Smooth muscle cell (in vitro differentiated cells): ENCODE data around the gene PPP3CA. TPM values are rescaled to one million over a fixed set of nuclear protein-coding genes. Genes with fewer than 3 reads are reported as not detected.

ENCODE experiments used
- DNase-seq: peaks from one replicate; lab custom pipeline; 2025; ENCODE audit not compliant: unreplicated experiment; lab: John Stamatoyannopoulos, UW
- H2AFZ ChIP-seq: fragments of 200-600 bp; sonication (generic); 2 replicates; pipeline ENCODE4 v1.6.0; 2016; ENCODE audit warnings: antibody characterized with exemption, low read depth, mild to moderate bottlenecking
- H3F3A ChIP-seq: fragments of 200-600 bp; sonication (generic); 2 replicates; pipeline ENCODE4 v1.6.0; 2017; ENCODE audit warnings: antibody characterized with exemption, low read depth
- H3K27ac ChIP-seq: fragments of 200-600 bp; sonication (generic); 2 replicates; pipeline ENCODE4 v1.5.1; 2016; ENCODE audit warnings: low read depth, mild to moderate bottlenecking
- H3K27me3 ChIP-seq: fragments of 200-600 bp; sonication (generic); 2 replicates; pipeline ENCODE4 v1.6.1; 2016; ENCODE audit warnings: low read depth, mild to moderate bottlenecking
- H3K36me3 ChIP-seq: fragments of 200-600 bp; sonication (generic); 2 replicates; pipeline ENCODE4 v1.5.1; 2016; ENCODE audit warnings: low read depth
- H3K4me1 ChIP-seq: fragments of 200-600 bp; sonication (generic); 2 replicates; pipeline ENCODE4 v1.5.1; 2016; ENCODE audit warnings: low read depth
- H3K4me2 ChIP-seq: fragments of 200-600 bp; sonication (generic); 2 replicates; pipeline ENCODE4 v1.6.0; 2016; ENCODE audit warnings: mild to moderate bottlenecking
- H3K4me3 ChIP-seq: fragments of 200-600 bp; sonication (generic); 2 replicates; pipeline ENCODE4 v1.5.1; 2016; ENCODE audit warnings: mild to moderate bottlenecking
- H3K79me2 ChIP-seq: fragments of 200-600 bp; sonication (generic); 2 replicates; pipeline ENCODE4 v1.6.0; 2016; ENCODE audit warnings: low read depth, mild to moderate bottlenecking
- H3K9ac ChIP-seq: fragments of 200-600 bp; sonication (generic); 2 replicates; pipeline ENCODE4 v1.6.0; 2016; ENCODE audit warnings: low read depth
- H3K9me3 ChIP-seq: fragments of 200-600 bp; sonication (generic); replicated peaks from 2 replicates; pipeline ENCODE4 v1.5.1; 2016; ENCODE audit warnings: low read depth
- H4K20me1 ChIP-seq: fragments of 200-600 bp; sonication (generic); 2 replicates; pipeline ENCODE4 v1.6.0; 2016; ENCODE audit warnings: low read depth
- whole genome bisulfite sequencing: methylation state at CpG from one replicate; pipeline ENCODE4 v1.1.7; 2016; ENCODE audit warnings: low lambda C conversion rate; 5-methylcytosine and 5-hydroxymethylcytosine counted together
- polyA plus RNA-seq: library from polyadenylated mRNA; unstranded; fragments of >200 nt; fragmentation: Nextera tagmentation; extraction: Ambion mirVana; gene quantifications from 2 replicates; pipeline ENCODE4 v1.2.1, GENCODE V29; 2016
- total RNA-seq: library from RNA; depleted of rRNA; stranded (reverse); fragments of >200 nt; gene quantifications from 2 replicates; pipeline ENCODE4 v1.2.3, GENCODE V29; 2014
- TF ChIP-seq, protein P1 (sequence below): fragments of 200-600 bp; sonication (generic); IDR thresholded peaks from 2 replicates; pipeline ENCODE4 v1.5.1; 2017; ENCODE audit warnings: borderline replicate concordance, mild to moderate bottlenecking, antibody characterized with exemption; ENCODE audit not compliant: insufficient read depth, poor library complexity, severe bottlenecking

The PPP3CA gene
- total and polyA plus RNA-seq, 2 experiments from 2014 or later: 16.2 to 96.1 TPM

GRCh38 chr4:101074326-101074725 is 273.0 kb downstream of the PPP3CA start:
- H3K4me2 ChIP-seq: no peak overlapping the region
- no peak overlapping the region for H3K9ac ChIP-seq
- no peak overlapping the region for H2AFZ ChIP-seq
- H3K27ac ChIP-seq: no peak overlapping the region
- no peaks in the 10 kb centered on the region for H4K20me1 ChIP-seq
- no peaks in the 10 kb centered on the region for H3K4me1 ChIP-seq
- 100% methylated on average over 2 of the region's 2 CpGs for WGBS
- H3K79me2 ChIP-seq: no peaks in the 10 kb centered on the region
- H3F3A ChIP-seq: no peaks in the 10 kb centered on the region
- TF ChIP-seq, protein P1, sequence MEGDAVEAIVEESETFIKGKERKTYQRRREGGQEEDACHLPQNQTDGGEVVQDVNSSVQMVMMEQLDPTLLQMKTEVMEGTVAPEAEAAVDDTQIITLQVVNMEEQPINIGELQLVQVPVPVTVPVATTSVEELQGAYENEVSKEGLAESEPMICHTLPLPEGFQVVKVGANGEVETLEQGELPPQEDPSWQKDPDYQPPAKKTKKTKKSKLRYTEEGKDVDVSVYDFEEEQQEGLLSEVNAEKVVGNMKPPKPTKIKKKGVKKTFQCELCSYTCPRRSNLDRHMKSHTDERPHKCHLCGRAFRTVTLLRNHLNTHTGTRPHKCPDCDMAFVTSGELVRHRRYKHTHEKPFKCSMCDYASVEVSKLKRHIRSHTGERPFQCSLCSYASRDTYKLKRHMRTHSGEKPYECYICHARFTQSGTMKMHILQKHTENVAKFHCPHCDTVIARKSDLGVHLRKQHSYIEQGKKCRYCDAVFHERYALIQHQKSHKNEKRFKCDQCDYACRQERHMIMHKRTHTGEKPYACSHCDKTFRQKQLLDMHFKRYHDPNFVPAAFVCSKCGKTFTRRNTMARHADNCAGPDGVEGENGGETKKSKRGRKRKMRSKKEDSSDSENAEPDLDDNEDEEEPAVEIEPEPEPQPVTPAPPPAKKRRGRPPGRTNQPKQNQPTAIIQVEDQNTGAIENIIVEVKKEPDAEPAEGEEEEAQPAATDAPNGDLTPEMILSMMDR: no peak
- no peaks in the 10 kb centered on the region for H3K27me3 ChIP-seq
- DNase-seq: no peak
- H3K4me3 ChIP-seq: no peak overlapping the region
- peaks cover under 1% of the 10 kb centered on the region for H3K36me3 ChIP-seq
- H3K9me3 ChIP-seq: no peaks in the 10 kb centered on the region

- no peak for DNase-seq
- no peak overlapping the region for H2AFZ ChIP-seq
- H3K4me3 ChIP-seq: no peak overlapping the region
- H4K20me1 ChIP-seq: no peaks in the 10 kb centered on the region
- H3K9me3 ChIP-seq: no peaks in the 10 kb centered on the region
- H3K9ac ChIP-seq: no peak overlapping the region
- H3K36me3 ChIP-seq: peaks cover 3% of the 10 kb centered on the region
- H3K4me1 ChIP-seq: peaks cover 7% of the 10 kb centered on the region
- H3K27ac ChIP-seq: no peak overlapping the region
- no peak overlapping the region for H3K4me2 ChIP-seq
- H3K27me3 ChIP-seq: no peaks in the 10 kb centered on the region
- TF ChIP-seq, protein P1: no peak
- no peaks in the 10 kb centered on the region for H3K79me2 ChIP-seq
- WGBS: 100% methylated on average over 1 of the region's 1 CpG
- no peaks in the 10 kb centered on the region for H3F3A ChIP-seq
Measured at GRCh38 chr4:101071241-101071640, 276.1 kb downstream of the PPP3CA start.

GRCh38 chr4:101068115-101068514 is 279.2 kb downstream of the PPP3CA start:
- Histone ChIP-seq H4K20me1 (no peaks in the 10 kb centered on the region), H3K27me3 (no peaks in the 10 kb centered on the region), H2AFZ (no peak overlapping the region), H3K79me2 (no peaks in the 10 kb centered on the region), H3F3A (no peaks in the 10 kb centered on the region), H3K4me2 (no peak overlapping the region), H3K4me1 (peaks cover 9% of the 10 kb centered on the region), H3K4me3 (no peak overlapping the region), H3K27ac (no peak overlapping the region), H3K36me3 (peaks cover 3% of the 10 kb centered on the region), H3K9ac (no peak overlapping the region), H3K9me3 (no peaks in the 10 kb centered on the region)
- 99% methylated on average over 3 of the region's 3 CpGs for WGBS
- DNase-seq: no peak
- TF ChIP-seq, protein P1: no peak

DNA sequence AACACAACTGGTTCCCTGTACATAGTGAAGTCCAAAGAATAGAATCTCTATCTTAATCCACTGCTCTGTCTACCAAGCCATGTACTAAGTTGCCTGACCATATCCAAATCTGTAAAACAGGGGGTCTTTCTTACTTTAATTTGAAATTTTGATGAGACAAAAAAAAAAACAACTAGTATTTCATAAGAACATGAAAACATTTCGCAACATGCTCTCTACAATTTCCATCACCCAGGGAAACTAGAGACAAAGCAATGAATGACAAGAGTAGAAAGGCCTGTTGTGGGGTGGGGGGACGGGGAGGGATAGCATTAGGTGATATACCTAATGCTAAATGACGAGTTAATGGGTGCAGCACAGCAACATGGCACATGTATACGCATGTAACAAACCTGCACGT is 279.9 kb downstream of the PPP3CA start:
- Histone ChIP-seq H3K9ac (no peak overlapping the region), H2AFZ (no peak overlapping the region), H3K4me3 (no peak overlapping the region), H3K27me3 (no peaks in the 10 kb centered on the region), H3K27ac (no peak overlapping the region), H3F3A (no peaks in the 10 kb centered on the region), H3K36me3 (peaks cover 3% of the 10 kb centered on the region), H3K9me3 (no peaks in the 10 kb centered on the region), H3K4me1 (peaks cover 9% of the 10 kb centered on the region), H3K79me2 (no peaks in the 10 kb centered on the region), H4K20me1 (no peaks in the 10 kb centered on the region), H3K4me2 (no peak overlapping the region)
- DNase-seq: no peak
- WGBS: 88% methylated on average over 5 of the region's 5 CpGs
- TF ChIP-seq, protein P1: no peak
